Activated CD8-positive, alpha-beta memory T cell treated with anti-CD3 and anti-CD28 coated beads for 4 hours (primary cell): ENCODE results near the gene ZBTB7C.

ENCODE experiments used
- DNase-seq, 2 donors: peaks; one replicate each; pipeline ENCODE4 v3.0.0-alpha.2; 2020; ENCODE audit warnings: low read depth in 2 of 2

The ZBTB7C gene

GRCh38 chr18:48218285-48219022 lies 190.7 kb downstream of the ZBTB7C start:
- no peak for DNase-seq

DNA sequence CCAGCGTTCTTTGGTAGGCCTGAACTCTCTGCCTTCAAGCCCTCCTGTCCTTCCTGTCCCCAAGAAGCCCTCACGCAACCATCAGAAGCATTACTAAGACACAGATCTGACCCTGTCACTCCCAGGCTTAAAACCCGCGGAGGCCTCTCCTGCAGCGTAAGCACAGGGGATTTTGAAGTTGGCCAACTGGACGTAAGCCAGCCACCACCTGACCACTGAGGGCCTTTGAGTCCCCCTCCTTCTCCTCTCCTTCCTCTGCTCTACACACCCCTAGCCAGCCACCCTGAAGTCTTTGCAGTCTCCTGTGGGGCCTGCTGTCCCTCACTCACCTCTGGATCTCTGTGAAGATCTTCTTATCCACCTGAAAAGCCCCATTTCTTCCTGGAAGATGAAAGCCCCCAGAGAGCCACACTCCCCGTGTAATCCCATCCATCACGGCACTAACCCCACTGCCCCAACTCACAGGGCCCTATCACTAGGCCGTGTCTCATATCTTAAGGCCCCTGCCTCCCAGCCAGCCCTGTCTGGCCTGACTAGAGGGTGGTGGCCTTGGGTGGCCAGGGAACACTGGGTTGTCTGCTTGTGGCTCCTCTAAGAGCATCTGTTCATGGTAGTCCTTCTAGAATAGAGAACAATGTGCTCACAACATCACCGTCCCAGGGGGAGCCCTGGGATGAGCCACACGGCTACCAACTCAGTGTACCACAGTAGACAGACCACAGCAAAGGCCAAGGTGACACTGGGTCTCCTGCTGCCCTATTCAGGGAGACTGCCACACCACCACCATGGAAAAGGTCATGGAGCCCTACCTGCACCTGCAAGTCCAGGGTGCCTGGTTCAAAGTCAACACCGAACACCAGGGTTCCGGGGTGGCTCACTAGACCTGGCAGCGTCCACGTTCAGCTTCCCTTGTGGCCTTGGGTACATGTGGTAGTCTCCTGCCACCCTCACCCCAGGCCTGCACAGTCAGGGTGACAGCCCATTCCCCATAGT lies 191.6 kb downstream of the ZBTB7C start:
- no peak for DNase-seq

DNA sequence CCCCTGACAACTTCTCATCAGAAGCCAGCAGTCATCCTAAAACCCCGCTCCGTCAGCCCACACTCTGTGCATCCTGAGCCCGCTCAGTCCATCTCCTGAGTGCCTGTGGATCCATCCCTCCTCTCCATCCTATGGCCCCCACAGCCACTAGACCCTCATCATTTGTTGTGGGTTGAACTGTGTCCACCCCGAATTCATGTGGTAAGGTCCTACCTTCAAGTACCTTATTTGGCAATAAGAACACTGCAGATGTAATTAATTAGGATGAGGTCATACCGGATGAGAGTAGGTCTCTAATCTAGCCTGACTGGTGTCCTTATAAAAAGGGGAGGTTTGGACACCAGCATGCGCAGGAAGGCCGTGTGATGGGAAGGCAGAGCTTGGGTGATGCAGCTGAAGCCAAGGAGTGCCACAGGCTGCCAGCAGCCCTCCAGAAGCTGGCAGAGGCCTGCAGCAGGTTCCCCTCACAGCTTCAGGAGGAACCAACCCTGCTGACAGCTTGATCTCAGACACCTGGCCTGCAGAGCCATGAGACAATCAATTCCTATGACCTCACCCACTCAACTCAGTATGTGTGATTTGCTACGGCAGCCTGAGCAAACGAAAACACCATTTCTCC lies 192.4 kb downstream of the ZBTB7C start:
- DNase-seq, result no peak

GRCh38 chr18:48215876-48216638 lies 193.1 kb downstream of the ZBTB7C start:
- no peak for DNase-seq

- DNase-seq, result no peak
Measured at GRCh38 chr18:48213791-48214190, 195.4 kb downstream of the ZBTB7C start.

GRCh38 chr18:48208432-48209140 lies 200.6 kb downstream of the ZBTB7C start:
- no peak for DNase-seq

DNA sequence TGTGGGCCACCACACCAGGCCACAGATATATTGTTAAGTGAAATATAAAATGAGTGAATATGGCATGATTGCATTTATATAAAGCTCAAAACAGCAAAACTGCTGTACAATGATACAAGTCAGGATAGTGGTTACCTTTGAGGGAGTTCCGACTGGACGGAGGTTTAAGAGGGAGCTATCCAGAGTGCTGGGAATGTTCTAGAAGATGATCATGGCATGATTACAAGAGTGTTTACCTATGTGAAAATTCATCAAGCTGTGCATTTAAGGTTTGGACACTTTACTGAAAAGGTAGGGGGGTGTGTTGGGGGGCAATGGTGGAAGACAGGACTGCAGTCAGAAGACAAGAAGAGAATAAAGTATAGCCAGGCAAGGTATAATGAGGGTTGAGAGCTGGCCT lies 201.4 kb downstream of the ZBTB7C start:
- DNase-seq, result no peak

DNA sequence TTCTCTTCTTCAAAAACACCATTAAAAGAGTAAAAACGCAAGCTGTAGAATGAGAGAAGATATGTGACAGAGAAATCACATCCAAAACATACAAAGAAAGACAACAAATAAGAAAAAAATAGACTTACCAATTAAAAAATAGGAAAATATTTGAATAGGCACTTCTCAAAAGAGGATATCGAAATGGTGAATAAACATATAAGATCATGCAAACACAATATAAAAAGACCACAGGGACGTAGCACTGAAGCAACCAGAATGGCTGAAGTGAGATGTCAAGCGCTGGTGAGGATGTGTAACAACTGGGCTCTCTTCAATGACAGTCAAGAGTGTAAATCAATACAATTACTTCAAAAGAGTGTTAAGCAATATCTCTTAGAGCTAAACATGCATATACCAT lies 202.3 kb downstream of the ZBTB7C start:
- no peak for DNase-seq

DNA sequence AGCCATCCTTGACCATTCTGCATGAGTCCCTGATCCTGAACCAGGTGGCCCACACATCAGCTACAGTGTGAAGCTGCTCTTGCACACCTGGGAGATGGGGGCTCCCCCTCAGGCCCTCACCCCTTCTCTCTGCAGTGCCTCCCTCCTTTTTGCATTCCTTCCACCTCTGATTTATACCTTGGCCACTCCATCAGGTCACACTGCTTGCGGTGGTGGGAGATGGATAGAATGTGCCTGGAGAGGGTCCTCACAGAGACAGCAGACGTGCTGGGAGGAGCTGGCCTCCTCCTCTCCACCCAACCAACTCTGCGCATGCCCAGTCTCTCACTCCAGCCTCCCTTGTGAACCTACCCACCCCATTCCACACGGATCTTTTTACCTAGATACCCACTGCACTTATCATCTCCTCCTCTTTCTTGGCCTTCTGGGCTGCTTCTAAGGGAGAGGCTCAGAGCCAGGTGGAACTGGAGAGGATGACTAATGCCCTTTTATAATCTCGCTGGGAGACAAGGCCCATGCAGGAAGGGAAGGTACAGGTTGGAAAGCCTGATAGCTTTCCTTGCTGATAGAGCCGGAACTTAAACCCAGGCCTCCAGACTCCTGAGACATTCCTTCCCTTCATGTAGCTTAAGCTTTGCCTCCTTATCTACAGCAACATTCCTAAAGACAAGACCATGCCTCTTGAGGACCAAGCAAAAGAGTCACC lies 205.1 kb downstream of the ZBTB7C start:
- DNase-seq, result no peak

GRCh38 chr18:48203288-48203945 lies 205.8 kb downstream of the ZBTB7C start:
- no peak for DNase-seq

DNA sequence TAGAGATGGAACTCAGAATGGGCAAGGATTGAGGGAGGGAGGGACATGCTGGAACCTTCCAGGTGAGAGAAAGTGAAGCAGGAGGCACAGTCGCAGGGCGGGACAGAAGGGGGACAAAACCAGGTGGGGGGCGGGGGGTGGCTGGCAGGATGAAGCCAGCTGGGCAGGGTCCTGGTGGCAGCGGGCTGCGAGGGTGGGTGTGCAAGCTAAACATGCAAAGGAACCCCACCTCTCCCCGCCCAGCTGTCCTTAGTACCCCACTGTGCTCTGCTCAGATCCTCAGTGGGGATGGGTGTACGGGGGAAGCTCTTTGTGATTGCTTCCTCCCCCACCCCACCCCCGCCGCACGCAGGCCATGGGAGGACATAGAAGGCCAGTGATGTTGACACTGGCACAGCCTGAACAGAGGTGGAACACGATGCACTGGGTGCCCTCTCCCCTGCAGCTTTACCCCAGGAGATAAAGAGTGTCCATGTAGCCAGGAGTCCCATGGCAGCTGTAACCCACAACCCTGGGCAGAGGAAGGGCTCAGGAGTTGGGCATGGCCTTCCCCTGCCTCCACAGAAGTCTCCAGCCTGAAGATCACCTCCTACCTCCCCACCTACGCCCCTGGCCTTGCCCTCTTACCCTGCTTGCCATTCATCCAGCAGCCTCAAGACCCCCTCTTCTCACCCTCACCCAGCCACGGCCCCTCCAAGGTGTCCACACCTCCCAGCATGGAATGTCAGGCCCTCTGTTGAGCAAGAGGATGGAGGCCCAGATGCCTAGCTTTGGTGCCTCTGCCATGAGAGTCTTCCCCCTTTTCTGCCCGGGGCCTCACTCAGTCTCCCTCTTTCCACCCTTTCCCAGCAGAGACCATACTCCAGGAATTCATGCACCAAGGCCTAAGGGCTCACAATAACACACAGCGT lies 206.6 kb downstream of the ZBTB7C start:
- no peak for DNase-seq

- no peak for DNase-seq
Measured at GRCh38 chr18:48202006-48202348, 207.2 kb downstream of the ZBTB7C start.

DNA sequence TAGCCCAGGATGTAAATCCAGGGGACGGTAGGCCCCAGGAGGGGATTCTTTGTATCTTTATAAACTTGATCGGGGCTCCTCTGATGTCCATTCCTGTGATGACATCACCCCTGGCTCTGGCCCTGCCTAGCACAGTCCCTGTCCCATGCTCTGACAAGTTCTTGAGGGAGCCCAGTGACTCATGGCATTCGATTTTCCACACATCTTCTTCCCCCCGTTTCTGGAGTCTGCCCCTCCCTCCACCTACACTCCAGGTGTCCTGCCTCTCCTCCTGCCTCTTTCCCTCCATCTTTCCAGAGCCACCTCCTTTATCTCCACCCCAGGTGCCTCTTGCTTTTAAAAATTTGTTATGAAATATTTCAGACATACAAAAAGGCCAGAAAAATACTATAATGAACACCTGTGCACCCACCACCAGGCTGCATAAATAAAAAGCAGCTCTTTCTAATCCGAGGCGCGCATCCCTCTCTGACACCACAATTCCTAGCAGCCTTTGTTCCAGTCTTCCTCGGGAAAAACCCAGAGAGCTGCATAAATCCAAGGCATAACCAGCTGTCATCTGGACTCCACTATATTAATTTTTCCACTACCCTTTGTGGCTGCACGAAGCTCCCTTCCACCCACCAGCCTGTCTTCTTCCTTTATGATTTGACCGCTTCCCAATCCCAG lies 207.7 kb downstream of the ZBTB7C start:
- no peak for DNase-seq

DNA sequence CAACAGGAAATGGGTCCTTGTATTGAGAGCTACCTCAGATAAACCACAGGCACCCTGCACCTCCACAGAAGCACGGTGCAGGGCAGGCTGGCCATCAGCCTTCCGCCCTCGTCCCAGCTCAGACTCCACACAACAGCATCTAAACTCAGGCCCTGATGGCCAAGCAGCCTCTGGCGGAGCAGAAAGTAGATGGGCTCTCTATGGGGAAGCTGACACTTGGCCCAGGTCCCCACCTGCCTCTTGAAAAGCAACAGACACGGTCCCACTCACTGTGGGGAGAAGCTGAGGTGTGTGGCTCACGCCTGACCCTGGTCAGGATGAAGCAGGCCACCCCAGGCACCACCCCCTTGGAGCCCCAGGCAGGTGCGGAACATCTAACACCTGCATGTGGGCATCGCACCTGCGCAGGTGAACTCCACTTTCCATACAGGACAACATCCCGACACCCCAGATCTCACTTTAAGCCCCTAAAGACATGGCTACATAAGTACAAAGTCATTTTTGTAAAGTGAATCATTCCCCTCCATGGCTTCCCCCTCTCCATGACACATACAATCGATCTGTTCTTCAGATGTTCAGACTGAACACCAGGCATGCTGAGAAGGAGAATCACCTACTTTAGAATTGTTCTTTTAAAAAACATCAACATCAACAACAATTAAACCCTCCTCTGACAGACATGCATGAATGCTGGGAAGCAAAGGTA lies 208.4 kb downstream of the ZBTB7C start:
- no peak for DNase-seq

DNA sequence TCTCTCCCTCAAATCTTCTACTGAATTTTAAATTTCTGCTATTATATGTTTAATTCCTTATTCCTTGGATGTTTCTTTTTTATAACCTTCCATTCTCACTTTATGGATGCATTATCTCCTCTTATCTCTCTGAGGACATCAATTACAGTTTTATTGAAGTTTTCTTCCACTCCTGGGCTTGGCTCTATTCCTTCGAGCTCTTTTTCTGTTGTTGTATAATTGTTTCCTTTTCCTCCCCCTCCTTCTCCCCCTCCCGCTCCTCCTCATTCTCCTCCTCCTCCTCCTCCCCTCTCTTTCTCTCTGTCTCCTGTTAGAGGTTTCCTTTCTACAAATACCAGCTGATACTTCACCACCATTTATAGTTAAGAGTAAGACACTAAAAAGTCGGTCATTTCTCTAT lies 209.8 kb downstream of the ZBTB7C start:
- DNase-seq, result no peak

DNA sequence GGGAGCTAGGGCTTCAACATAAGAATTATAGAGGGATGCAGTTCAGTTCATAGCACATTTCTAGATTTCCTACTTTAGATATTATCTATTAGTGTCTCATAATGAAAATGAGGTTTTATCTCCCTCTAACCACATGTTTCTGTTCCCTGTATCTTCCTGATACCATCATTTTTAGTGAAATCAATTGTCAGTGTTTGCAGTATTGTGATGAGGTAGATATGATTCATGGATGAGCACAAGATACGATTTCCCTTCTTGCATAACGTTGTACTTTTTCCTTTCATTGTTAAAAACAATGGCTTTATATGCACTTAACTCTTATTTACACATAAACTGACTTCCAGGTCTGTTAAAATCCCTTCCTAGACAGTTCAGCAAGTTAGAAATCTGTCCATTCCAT lies 211.4 kb downstream of the ZBTB7C start:
- DNase-seq, result no peak

GRCh38 chr18:48195787-48196186 lies 213.4 kb downstream of the ZBTB7C start:
- DNase-seq, result no peak
